Hepatocyte (in vitro differentiated cells): Measurements from ENCODE around the gene MTAP. TPM values are rescaled to one million over a fixed set of nuclear protein-coding genes. Genes with fewer than 3 reads are reported as not detected.

Experiments used
- DNase-seq: peaks from one replicate; pipeline ENCODE4 v3.0.0-alpha.2; 2016; ENCODE audit warnings: low spot score
- H2AFZ ChIP-seq: fragments of 200-600 bp; sonication (generic); 2 replicates; pipeline ENCODE4 v1.6.0; 2016; ENCODE audit warnings: antibody characterized with exemption, mild to moderate bottlenecking
- H3K27ac ChIP-seq: fragments of 200-600 bp; sonication (generic); 2 replicates; pipeline ENCODE4 v1.5.1; 2016; ENCODE audit warnings: mild to moderate bottlenecking
- H3K27me3 ChIP-seq: fragments of 200-600 bp; sonication (generic); 2 replicates; pipeline ENCODE4 v1.6.1; 2016
- H3K36me3 ChIP-seq: fragments of 200-600 bp; sonication (generic); replicated peaks from 2 replicates; pipeline ENCODE4 v1.5.1; 2016; ENCODE audit warnings: low read depth; ENCODE audit not compliant: insufficient read depth
- H3K4me1 ChIP-seq: fragments of 200-600 bp; sonication (generic); 2 replicates; pipeline ENCODE4 v1.5.1; 2016; ENCODE audit warnings: mild to moderate bottlenecking, moderate library complexity; ENCODE audit not compliant: insufficient read depth
- H3K4me2 ChIP-seq: fragments of 200-600 bp; sonication (generic); 2 replicates; pipeline ENCODE4 v1.6.0; 2016
- H3K4me3 ChIP-seq: fragments of 200-600 bp; sonication (generic); 2 replicates; pipeline ENCODE4 v1.5.1; 2016; ENCODE audit warnings: mild to moderate bottlenecking
- H3K79me2 ChIP-seq: fragments of 200-600 bp; sonication (generic); 2 replicates; pipeline ENCODE4 v1.6.0; 2017; ENCODE audit warnings: mild to moderate bottlenecking
- H3K9me2 ChIP-seq: fragments of 200-600 bp; sonication (generic); replicated peaks from 2 replicates; pipeline ENCODE4 v1.6.0; 2017; ENCODE audit warnings: mild to moderate bottlenecking; ENCODE audit not compliant: insufficient read depth
- H3K9me3 ChIP-seq: fragments of 200-600 bp; sonication (generic); 2 replicates; pipeline ENCODE4 v1.5.1; 2016; ENCODE audit warnings: low read depth, mild to moderate bottlenecking
- H4K20me1 ChIP-seq: fragments of 200-600 bp; sonication (generic); 2 replicates; pipeline ENCODE4 v1.6.0; 2016; ENCODE audit warnings: mild to moderate bottlenecking; ENCODE audit not compliant: insufficient read depth, poor library complexity, severe bottlenecking
- CTCF ChIP-seq: fragments of 200-600 bp; sonication (generic); IDR thresholded peaks from 2 replicates; pipeline ENCODE4 v1.5.1; 2016; ENCODE audit warnings: antibody characterized with exemption, mild to moderate bottlenecking; ENCODE audit not compliant: poor library complexity
- EZH2 ChIP-seq: fragments of 200-600 bp; sonication (generic); IDR thresholded peaks from 2 replicates; pipeline ENCODE4 v1.6.1; 2016; ENCODE audit warnings: antibody characterized with exemption, mild to moderate bottlenecking, borderline replicate concordance
- EZH2phosphoT487 ChIP-seq: fragments of 200-600 bp; sonication (generic); IDR thresholded peaks from one replicate; pipeline ENCODE4 v1.6.1; 2018; ENCODE audit warnings: antibody characterized with exemption, mild to moderate bottlenecking, low read depth, moderate library complexity; ENCODE audit not compliant: unreplicated experiment, severe bottlenecking
- WGBS: methylation state at CpG from one replicate; pipeline ENCODE4 v1.1.6; 2016; ENCODE audit warnings: low lambda C conversion rate; ENCODE audit errors: missing lambda C conversion rate; 5-methylcytosine and 5-hydroxymethylcytosine counted together
- polyA plus RNA-seq: library from polyadenylated mRNA; unstranded; fragments of >200 nt; fragmentation: Nextera tagmentation; extraction: Ambion mirVana; gene quantifications from 2 replicates; pipeline ENCODE4 v1.2.1, GENCODE V29; 2016
- total RNA-seq: library from RNA; depleted of rRNA; stranded (reverse); fragments of >200 nt; gene quantifications from 2 replicates; pipeline ENCODE4 v1.2.3, GENCODE V29; 2014

Gene MTAP
- total and polyA plus RNA-seq, 2 experiments from 2014 or later, result 21.2 to 38.8 TPM

DNA sequence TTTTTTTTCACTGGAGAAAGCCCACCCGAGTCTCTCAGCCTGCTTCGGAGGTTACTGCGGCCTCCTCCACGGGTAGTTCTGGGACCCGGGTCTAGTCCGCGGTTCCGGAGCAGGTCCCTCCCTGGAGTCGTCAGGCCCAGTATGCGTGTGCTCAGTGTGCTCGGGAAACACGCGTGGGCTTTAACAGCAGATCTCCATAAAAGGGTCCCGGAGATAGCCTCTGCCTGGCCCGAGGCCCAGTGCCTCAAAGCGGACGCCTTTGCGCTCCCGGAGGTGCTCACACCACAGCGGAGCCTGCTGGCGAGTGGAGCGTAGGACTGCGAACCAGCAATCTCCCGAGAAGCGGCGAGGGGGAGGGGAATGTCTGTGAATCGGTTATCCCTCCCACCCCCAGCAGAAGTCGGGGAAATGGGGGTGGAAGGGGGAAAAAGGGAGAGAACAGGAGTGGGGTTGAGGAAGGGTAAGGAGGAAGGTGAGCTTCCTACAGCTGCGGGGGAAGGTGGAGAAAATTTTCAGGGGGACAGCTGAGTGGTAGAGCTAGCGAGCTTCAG is 163.0 kb downstream of the MTAP start:
- H3K4me3 ChIP-seq, result peak overlapping the region; percentile 8
- H3K27ac ChIP-seq, result no peak overlapping the region
- H3K4me2 ChIP-seq, result peak overlapping the region; percentile 95
- TF ChIP-seq EZH2phosphoT487 (no peak), EZH2 (peak; percentile 58), CTCF (peak; percentile 45)
- peaks cover 3% of the 10 kb centered on the region for H3K9me2 ChIP-seq
- H3K4me1 ChIP-seq, result peaks cover 11% of the 10 kb centered on the region
- WGBS, result 5% methylated on average over 29 of the region's 30 CpGs
- peaks cover 91% of the 10 kb centered on the region for H3K27me3 ChIP-seq
- H3K79me2 ChIP-seq, result no peaks in the 10 kb centered on the region
- peak overlapping the region; percentile 81 for H2AFZ ChIP-seq
- no peaks in the 10 kb centered on the region for H4K20me1 ChIP-seq
- DNase-seq, result peak; percentile 81
- no peaks in the 10 kb centered on the region for H3K36me3 ChIP-seq
- no peaks in the 10 kb centered on the region for H3K9me3 ChIP-seq

DNA sequence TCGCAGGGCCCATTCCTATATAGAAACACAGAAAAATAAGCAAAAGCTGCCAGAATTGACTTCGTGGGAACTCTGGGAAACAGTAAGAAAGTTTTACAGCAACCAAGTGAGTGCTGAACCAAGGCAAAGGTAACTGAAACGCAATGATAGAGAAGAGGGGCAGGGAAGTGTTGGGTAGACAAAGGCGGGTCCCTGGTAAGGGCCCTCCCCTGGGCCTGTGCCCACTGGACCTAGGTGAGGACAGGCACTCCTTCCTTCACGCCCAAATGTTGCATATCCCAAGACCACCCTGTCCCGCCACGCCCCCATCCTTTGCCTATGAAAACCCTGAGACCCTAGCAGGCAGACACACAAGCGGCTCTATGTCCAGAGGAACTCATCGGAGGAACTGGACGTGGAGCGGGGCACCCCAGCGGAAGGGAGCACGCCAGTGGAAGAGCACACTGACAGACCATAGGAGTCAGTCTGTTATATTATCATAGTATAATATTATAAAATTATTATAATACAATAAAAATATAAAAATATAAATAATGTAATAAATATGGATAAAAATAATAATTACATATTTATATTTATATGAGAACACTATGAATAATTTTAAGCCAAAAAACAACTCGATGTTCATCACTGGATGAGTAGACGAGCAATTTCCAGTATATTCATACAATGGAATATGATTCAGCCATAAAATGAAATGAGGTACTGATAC is 163.9 kb downstream of the MTAP start:
- Histone ChIP-seq H3K27ac (no peak overlapping the region), H2AFZ (no peak overlapping the region), H3K4me1 (peaks cover 11% of the 10 kb centered on the region), H3K9me2 (peaks cover 3% of the 10 kb centered on the region), H3K27me3 (peaks cover 99% of the 10 kb centered on the region), H3K36me3 (no peaks in the 10 kb centered on the region), H3K4me3 (no peak overlapping the region), H3K79me2 (no peaks in the 10 kb centered on the region), H3K4me2 (peak overlapping the region; percentile 95), H3K9me3 (no peaks in the 10 kb centered on the region), H4K20me1 (no peaks in the 10 kb centered on the region)
- no peak for DNase-seq
- WGBS, result 22% methylated on average over 15 of the region's 15 CpGs
- TF ChIP-seq EZH2, result no peak
- no peak for TF ChIP-seq EZH2phosphoT487
- TF ChIP-seq CTCF, result no peak

DNA sequence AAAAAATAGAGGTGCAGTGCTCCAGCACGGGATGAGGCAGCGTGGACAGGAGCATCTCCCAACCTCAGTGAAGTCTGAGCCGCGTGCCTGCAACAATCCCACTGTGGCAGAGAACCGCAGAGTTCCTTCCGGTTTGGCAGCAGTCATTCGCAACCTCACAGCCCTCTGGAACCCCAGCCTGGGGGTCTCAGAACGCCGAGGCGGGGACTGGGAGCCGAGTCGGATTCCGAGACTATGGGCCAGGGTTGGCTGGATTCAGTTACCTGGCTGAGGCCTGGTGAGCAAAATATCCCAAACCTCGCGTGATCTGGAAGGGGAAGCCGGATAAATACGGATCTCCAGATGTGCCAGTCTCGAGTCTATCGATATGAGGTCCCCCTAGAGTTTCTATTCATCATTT is 164.7 kb downstream of the MTAP start:
- H3K4me3 ChIP-seq, result no peak overlapping the region
- no peak overlapping the region for H3K27ac ChIP-seq
- no peaks in the 10 kb centered on the region for H4K20me1 ChIP-seq
- H3K9me3 ChIP-seq, result no peaks in the 10 kb centered on the region
- WGBS, result 9% methylated on average over 19 of the region's 19 CpGs
- H3K9me2 ChIP-seq, result peaks cover 3% of the 10 kb centered on the region
- H3K27me3 ChIP-seq, result peaks cover 99% of the 10 kb centered on the region
- no peak overlapping the region for H3K4me2 ChIP-seq
- TF ChIP-seq EZH2, result peak; percentile 87
- TF ChIP-seq EZH2phosphoT487, result no peak
- TF ChIP-seq CTCF, result no peak
- no peak overlapping the region for H2AFZ ChIP-seq
- no peak for DNase-seq
- H3K79me2 ChIP-seq, result no peaks in the 10 kb centered on the region
- peaks cover 11% of the 10 kb centered on the region for H3K4me1 ChIP-seq
- no peaks in the 10 kb centered on the region for H3K36me3 ChIP-seq
